Measurements from ENCODE around the gene ACSL3. TPM values are rescaled to one million over a fixed set of nuclear protein-coding genes. Genes with fewer than 3 reads are reported as not detected.

The ACSL3 gene
- total and polyA plus RNA-seq, 9 donors: 28.3 to 55.9 (median 48.2) TPM

DNA sequence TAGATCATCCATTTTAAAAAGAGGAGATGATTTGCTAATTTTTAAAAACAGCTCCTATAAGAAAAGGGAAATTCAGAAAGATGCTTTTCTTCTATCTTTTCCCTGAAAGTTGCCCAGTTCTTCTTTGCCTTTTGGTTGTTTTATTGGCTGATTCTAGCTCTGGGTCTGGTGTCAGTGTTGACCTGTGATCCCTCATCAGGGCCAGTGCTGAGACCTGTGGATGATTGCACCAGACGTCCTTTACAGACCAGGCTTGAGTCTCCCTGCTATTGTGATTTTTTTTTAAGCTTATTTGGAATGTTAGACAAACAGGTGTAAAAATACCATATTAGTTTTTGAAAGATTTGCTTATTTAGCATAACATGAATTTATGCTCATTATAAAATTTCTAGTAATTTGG is 88.2 kb downstream of the ACSL3 start:
- DNase-seq: no peak
- H3K27ac ChIP-seq (ENCODE audit: low read length): no peak overlapping the region
- WGBS (ENCODE audit: insufficient coverage): no CpG with 5 or more reads among the region's 1 CpG
- no peaks in the 10 kb centered on the region for H3K9me3 ChIP-seq (replicated peaks; ENCODE audit: control insufficient read depth, low read depth, low read length)
- no peaks in the 10 kb centered on the region for H3K36me3 ChIP-seq (ENCODE audit: control insufficient read depth, insufficient read depth, low read length)
- no peak overlapping the region for H3K4me3 ChIP-seq (ENCODE audit: low read length)
- H3K27me3 ChIP-seq (ENCODE audit: control insufficient read depth, insufficient read depth, low read length): no peaks in the 10 kb centered on the region
- no peaks in the 10 kb centered on the region for H3K4me1 ChIP-seq (ENCODE audit: control insufficient read depth, insufficient read depth, low read length)

GRCh38 chr2:222949690-222950323 is 89.0 kb downstream of the ACSL3 start:
- H3K4me1 ChIP-seq (ENCODE audit: control insufficient read depth, insufficient read depth, low read length): no peaks in the 10 kb centered on the region
- H3K27me3 ChIP-seq (ENCODE audit: control insufficient read depth, insufficient read depth, low read length): no peaks in the 10 kb centered on the region
- no peak for DNase-seq
- H3K27ac ChIP-seq (ENCODE audit: low read length): no peak overlapping the region
- H3K4me3 ChIP-seq (ENCODE audit: low read length): no peak overlapping the region
- WGBS (ENCODE audit: insufficient coverage): no CpG with 5 or more reads among the region's 3 CpGs
- H3K36me3 ChIP-seq (ENCODE audit: control insufficient read depth, insufficient read depth, low read length): no peaks in the 10 kb centered on the region
- H3K9me3 ChIP-seq (replicated peaks; ENCODE audit: control insufficient read depth, low read depth, low read length): no peaks in the 10 kb centered on the region

DNA sequence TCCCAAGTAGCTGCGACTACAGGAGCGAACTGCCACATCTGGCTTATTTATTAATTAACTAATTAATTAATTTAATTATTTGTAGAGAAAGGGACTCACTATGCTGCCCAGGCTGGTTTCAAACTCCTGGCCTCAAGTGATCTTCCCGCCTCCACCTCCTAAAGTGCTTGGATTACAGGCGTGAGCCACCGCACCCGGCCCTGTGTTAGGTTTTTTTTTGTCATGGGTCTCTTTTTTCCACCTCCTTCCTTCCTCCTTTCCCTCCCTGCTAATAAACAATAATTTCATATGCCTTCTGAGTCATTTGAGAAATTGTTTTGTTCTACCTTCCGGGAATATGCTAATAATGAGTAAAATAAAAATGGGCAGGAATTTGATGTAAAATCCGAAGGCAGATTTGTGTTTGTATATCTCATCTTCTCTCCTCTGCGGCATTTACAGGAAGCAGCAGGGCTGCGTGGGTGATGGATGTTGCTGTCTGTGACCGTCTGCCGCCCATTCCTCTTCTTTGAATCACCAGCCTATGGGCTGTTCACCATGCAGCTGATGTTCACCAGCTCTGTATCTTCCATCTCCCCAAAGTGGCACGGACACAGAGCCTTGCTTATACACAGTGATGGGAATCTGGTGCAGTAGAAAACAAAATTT is 89.9 kb downstream of the ACSL3 start:
- DNase-seq: no peak
- no CpG with 5 or more reads among the region's 13 CpGs for WGBS (ENCODE audit: insufficient coverage)

GRCh38 chr2:222952204-222952603 is 91.4 kb downstream of the ACSL3 start:
- no peak overlapping the region for H3K4me3 ChIP-seq (ENCODE audit: low read length)
- H3K27me3 ChIP-seq (ENCODE audit: control insufficient read depth, insufficient read depth, low read length): no peaks in the 10 kb centered on the region
- DNase-seq: no peak
- no peaks in the 10 kb centered on the region for H3K9me3 ChIP-seq (replicated peaks; ENCODE audit: control insufficient read depth, low read depth, low read length)
- no peaks in the 10 kb centered on the region for H3K4me1 ChIP-seq (ENCODE audit: control insufficient read depth, insufficient read depth, low read length)
- no peaks in the 10 kb centered on the region for H3K36me3 ChIP-seq (ENCODE audit: control insufficient read depth, insufficient read depth, low read length)
- no peak overlapping the region for H3K27ac ChIP-seq (ENCODE audit: low read length)

More for the DNA sequence above, 89.9 kb downstream of the ACSL3 start:
- no peaks in the 10 kb centered on the region for H3K4me1 ChIP-seq (ENCODE audit: control insufficient read depth, insufficient read depth, low read length)
- H3K36me3 ChIP-seq (ENCODE audit: control insufficient read depth, insufficient read depth, low read length): no peaks in the 10 kb centered on the region
- H3K27ac ChIP-seq (ENCODE audit: low read length): no peak overlapping the region
- H3K9me3 ChIP-seq (replicated peaks; ENCODE audit: control insufficient read depth, low read depth, low read length): no peaks in the 10 kb centered on the region
- no peaks in the 10 kb centered on the region for H3K27me3 ChIP-seq (ENCODE audit: control insufficient read depth, insufficient read depth, low read length)
- H3K4me3 ChIP-seq (ENCODE audit: low read length): no peak overlapping the region

DNA sequence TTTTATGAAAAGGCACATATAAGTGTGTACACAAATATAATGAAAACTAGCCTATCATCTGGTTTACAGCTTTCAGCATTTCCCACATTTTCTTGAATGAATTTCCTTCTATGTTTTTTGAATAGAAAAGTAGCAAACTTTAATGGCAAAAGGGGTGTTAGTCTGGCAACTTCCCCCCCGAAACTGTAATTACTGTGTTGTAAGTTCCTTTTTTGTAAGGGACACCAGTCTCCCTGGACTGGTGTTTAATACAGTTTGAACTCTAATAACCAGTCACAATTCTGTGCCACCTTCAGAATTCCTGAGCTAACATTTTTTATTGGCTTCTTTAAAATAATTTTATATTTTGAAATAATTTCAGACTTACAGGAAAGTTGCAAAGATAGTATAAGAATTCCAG is 94.2 kb downstream of the ACSL3 start:
- WGBS (ENCODE audit: insufficient coverage): no CpG with 5 or more reads among the region's 1 CpG
- DNase-seq: no peak
- no peak overlapping the region for H3K4me3 ChIP-seq (ENCODE audit: low read length)
- H3K4me1 ChIP-seq (ENCODE audit: control insufficient read depth, insufficient read depth, low read length): no peaks in the 10 kb centered on the region
- no peaks in the 10 kb centered on the region for H3K9me3 ChIP-seq (replicated peaks; ENCODE audit: control insufficient read depth, low read depth, low read length)
- no peak overlapping the region for H3K27ac ChIP-seq (ENCODE audit: low read length)
- H3K27me3 ChIP-seq (ENCODE audit: control insufficient read depth, insufficient read depth, low read length): no peaks in the 10 kb centered on the region
- H3K36me3 ChIP-seq (ENCODE audit: control insufficient read depth, insufficient read depth, low read length): no peaks in the 10 kb centered on the region

- Histone ChIP-seq H3K9me3 (replicated peaks; ENCODE audit: control insufficient read depth, low read depth, low read length) (no peaks in the 10 kb centered on the region), H3K27ac (ENCODE audit: low read length) (no peak overlapping the region), H3K4me3 (ENCODE audit: low read length) (no peak overlapping the region), H3K36me3 (ENCODE audit: control insufficient read depth, insufficient read depth, low read length) (no peaks in the 10 kb centered on the region), H3K4me1 (ENCODE audit: control insufficient read depth, insufficient read depth, low read length) (no peaks in the 10 kb centered on the region), H3K27me3 (ENCODE audit: control insufficient read depth, insufficient read depth, low read length) (no peaks in the 10 kb centered on the region)
- 65% methylated on average over 4 of the region's 4 CpGs for WGBS (ENCODE audit: insufficient coverage)
- no peak for DNase-seq
Measured at GRCh38 chr2:222959358-222959757, 98.5 kb downstream of the ACSL3 start.

GRCh38 chr2:222960126-222960525 is 99.3 kb downstream of the ACSL3 start:
- no peak for DNase-seq
- H3K27ac ChIP-seq (ENCODE audit: low read length): no peak overlapping the region
- 73% methylated on average over 5 of the region's 6 CpGs for WGBS (ENCODE audit: insufficient coverage)
- H3K27me3 ChIP-seq (ENCODE audit: control insufficient read depth, insufficient read depth, low read length): no peaks in the 10 kb centered on the region
- no peaks in the 10 kb centered on the region for H3K36me3 ChIP-seq (ENCODE audit: control insufficient read depth, insufficient read depth, low read length)
- H3K4me3 ChIP-seq (ENCODE audit: low read length): no peak overlapping the region
- no peaks in the 10 kb centered on the region for H3K4me1 ChIP-seq (ENCODE audit: control insufficient read depth, insufficient read depth, low read length)
- H3K9me3 ChIP-seq (replicated peaks; ENCODE audit: control insufficient read depth, low read depth, low read length): no peaks in the 10 kb centered on the region

DNA sequence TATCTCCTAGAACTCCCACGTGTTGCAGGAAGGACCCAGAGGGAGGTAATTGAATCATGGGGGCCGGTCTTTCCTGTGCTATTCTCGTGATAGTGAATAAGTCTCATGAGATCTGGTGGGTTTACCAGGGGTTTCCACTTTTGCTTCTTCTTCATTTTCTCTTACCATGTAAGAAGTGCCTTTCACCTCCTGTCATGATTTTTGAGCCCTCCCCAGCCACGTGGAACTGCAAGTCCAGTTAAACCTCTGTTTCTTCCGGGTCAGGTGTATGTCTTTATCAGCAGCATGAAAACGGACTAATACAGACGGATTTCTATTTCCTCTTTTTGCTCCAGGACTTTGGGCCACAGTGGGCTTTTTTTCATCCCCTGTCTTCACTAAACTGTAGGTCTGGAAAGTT is 102.8 kb downstream of the ACSL3 start:
- Histone ChIP-seq H3K27me3 (ENCODE audit: control insufficient read depth, insufficient read depth, low read length) (no peaks in the 10 kb centered on the region), H3K27ac (ENCODE audit: low read length) (no peak overlapping the region), H3K4me1 (ENCODE audit: control insufficient read depth, insufficient read depth, low read length) (no peaks in the 10 kb centered on the region), H3K4me3 (ENCODE audit: low read length) (no peak overlapping the region), H3K9me3 (replicated peaks; ENCODE audit: control insufficient read depth, low read depth, low read length) (no peaks in the 10 kb centered on the region), H3K36me3 (ENCODE audit: control insufficient read depth, insufficient read depth, low read length) (no peaks in the 10 kb centered on the region)
- DNase-seq: no peak
- 80% methylated on average over 1 of the region's 7 CpGs for WGBS (ENCODE audit: insufficient coverage)

GRCh38 chr2:222964376-222965031 is 103.7 kb downstream of the ACSL3 start:
- H3K9me3 ChIP-seq (replicated peaks; ENCODE audit: control insufficient read depth, low read depth, low read length): no peaks in the 10 kb centered on the region
- 77% methylated on average over 6 of the region's 11 CpGs for WGBS (ENCODE audit: insufficient coverage)
- H3K4me1 ChIP-seq (ENCODE audit: control insufficient read depth, insufficient read depth, low read length): no peaks in the 10 kb centered on the region
- H3K36me3 ChIP-seq (ENCODE audit: control insufficient read depth, insufficient read depth, low read length): no peaks in the 10 kb centered on the region
- no peak for DNase-seq
- H3K27ac ChIP-seq (ENCODE audit: low read length): no peak overlapping the region
- H3K4me3 ChIP-seq (ENCODE audit: low read length): no peak overlapping the region
- H3K27me3 ChIP-seq (ENCODE audit: control insufficient read depth, insufficient read depth, low read length): no peaks in the 10 kb centered on the region

GRCh38 chr2:222965555-222965954 is 104.7 kb downstream of the ACSL3 start:
- H3K36me3 ChIP-seq (ENCODE audit: control insufficient read depth, insufficient read depth, low read length): no peaks in the 10 kb centered on the region
- no peaks in the 10 kb centered on the region for H3K9me3 ChIP-seq (replicated peaks; ENCODE audit: control insufficient read depth, low read depth, low read length)
- 100% methylated on average over 1 of the region's 1 CpG for WGBS (ENCODE audit: insufficient coverage)
- no peak for DNase-seq
- H3K4me3 ChIP-seq (ENCODE audit: low read length): no peak overlapping the region
- H3K4me1 ChIP-seq (ENCODE audit: control insufficient read depth, insufficient read depth, low read length): no peaks in the 10 kb centered on the region
- H3K27me3 ChIP-seq (ENCODE audit: control insufficient read depth, insufficient read depth, low read length): no peaks in the 10 kb centered on the region
- H3K27ac ChIP-seq (ENCODE audit: low read length): no peak overlapping the region

Data from muscle of leg (tissue), 11 donors.